Stimulated activated CD4-positive, alpha-beta T cell treated with anti-CD3 and anti-CD28 coated beads, Interleukin-15, amount 100 ng/mL, for 1 hour (primary cell): ENCODE data around the gene ARHGAP10.

Source experiments
- DNase-seq, 2 donors: peaks; one replicate each; pipeline ENCODE4 v3.0.0-alpha.2; 2020; ENCODE audit warnings: low read depth in 1 of 2, low spot score in 1 of 2

ARHGAP10 gene

DNA sequence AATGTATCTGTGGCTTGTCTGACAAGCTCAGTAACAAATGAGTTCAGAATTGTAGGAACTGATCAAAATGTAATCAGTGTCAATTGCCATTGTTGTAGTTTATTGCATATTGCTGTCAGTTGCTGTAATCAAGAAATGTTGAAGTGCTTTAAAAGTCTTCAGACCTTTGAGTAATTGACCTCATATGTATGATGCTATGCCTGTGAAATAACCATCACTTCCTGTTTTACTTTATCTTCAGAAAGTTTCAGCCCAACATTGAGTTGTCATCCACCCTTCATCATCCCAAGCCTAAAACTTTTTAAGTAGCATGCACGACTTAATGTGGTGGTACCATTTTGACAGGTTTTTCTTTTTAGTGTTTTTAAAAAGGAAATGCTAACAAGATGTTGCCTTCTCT is 212.4 kb downstream of the ARHGAP10 start:
- no peak for DNase-seq

- DNase-seq, result no peak
Measured at GRCh38 chr4:147944670-147945260, 212.9 kb downstream of the ARHGAP10 start.

- DNase-seq, result no peak
Measured at GRCh38 chr4:147948336-147948735, 216.4 kb downstream of the ARHGAP10 start.

- no peak for DNase-seq
Measured at GRCh38 chr4:147950261-147950660, 218.4 kb downstream of the ARHGAP10 start.

DNA sequence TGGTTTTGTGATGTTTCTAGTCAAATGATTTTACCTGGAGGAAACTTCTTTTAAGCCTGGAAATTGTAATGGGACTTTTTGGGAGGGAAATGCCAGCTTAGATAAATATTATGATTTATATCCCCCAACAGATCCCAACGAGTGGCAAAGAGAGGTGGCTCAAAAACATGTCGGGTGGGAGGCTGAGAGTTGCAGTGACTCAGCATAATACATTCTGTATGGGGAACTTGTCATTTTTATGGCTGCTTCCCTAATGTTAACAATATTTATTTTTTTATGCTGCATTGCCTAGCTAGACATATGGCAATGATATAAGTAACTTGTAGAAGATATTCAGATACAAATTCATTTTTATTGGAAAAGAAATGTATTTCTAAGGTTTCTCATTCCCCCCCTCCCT is 219.0 kb downstream of the ARHGAP10 start:
- DNase-seq, result no peak

- no peak for DNase-seq
Measured at GRCh38 chr4:147954850-147955249, 223.0 kb downstream of the ARHGAP10 start.

- no peak for DNase-seq
Measured at GRCh38 chr4:147955827-147956558, 224.1 kb downstream of the ARHGAP10 start.

- DNase-seq, result no peak
Measured at GRCh38 chr4:147957446-147957845, 225.6 kb downstream of the ARHGAP10 start.

GRCh38 chr4:147958057-147958456 is 226.2 kb downstream of the ARHGAP10 start:
- no peak for DNase-seq

DNA sequence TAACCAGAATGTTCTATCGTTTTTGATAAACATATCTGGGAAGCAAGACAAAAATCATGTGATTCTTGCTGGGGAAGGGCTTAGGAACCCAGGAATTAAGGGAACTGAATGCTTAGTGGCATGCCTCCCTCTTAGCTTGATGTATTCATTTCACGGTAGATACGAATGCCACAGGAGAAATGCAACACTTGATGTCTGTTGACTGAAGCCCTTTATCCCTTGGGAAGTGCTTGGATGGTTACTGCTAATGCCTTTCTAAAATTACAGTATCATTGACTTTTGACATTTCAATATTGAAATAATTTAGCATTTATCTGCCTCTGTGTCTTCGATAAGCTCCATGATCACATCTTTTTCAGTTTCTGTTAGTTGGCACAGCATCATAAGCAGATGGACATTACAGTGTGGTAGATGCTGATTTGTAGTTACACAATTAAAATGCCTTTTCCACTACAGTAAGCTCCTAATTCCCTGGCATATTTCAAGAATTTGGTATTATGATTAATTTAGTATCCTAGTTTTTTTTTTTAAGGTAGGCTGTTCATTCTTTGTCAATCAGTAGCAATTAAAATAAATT is 226.7 kb downstream of the ARHGAP10 start:
- no peak for DNase-seq

DNA sequence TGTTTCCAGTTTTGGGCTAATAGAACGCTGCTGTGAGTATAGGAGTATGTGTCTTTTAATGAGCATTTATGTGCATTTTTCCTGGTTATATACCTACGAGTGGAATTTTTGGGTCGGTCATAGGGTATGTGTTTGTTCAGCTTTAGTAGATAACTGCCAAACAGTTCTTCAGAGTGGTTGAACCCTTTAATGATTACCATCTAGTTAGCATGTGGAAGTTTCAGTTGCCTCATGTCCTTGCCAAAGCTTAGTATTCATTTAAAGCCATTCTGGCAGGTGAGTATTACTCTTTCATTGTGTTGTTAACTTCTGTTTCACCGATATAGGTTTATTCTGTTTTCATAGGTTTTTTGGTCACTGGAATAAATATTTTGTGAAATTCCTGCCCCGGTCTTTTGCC is 229.1 kb downstream of the ARHGAP10 start:
- DNase-seq, result no peak

GRCh38 chr4:147963839-147964238 is 232.0 kb downstream of the ARHGAP10 start:
- DNase-seq, result no peak

DNA sequence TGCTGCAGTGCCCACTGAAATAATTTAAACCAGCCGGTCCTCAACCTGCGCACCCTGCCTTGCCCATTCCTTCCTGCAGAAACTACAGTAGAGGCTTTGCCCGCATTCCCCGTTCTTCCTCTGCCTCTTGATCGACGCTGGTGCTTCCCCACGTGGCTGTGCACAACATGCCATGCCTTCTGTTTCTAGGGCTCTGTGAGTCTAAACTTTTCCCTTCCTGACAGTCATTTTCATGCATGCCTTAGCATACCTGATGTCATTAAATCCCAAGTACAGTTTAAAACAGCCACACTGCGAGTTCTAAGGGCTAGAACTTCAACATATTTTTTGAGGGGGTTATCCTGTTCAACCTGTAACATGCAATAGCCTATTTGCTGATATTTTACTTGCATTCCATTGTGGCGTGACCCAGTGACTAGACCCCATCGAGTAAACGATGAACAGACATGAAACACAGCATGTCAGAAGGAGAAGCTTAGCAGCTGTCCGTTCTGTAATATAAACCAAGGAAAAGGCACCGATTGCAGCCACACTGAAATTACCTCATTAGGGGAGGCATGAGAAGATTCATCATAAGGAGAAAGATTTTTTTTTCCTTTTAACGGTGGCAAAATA is 232.5 kb downstream of the ARHGAP10 start:
- DNase-seq, result no peak

GRCh38 chr4:147965056-147965455 is 233.2 kb downstream of the ARHGAP10 start:
- DNase-seq, result no peak

DNA sequence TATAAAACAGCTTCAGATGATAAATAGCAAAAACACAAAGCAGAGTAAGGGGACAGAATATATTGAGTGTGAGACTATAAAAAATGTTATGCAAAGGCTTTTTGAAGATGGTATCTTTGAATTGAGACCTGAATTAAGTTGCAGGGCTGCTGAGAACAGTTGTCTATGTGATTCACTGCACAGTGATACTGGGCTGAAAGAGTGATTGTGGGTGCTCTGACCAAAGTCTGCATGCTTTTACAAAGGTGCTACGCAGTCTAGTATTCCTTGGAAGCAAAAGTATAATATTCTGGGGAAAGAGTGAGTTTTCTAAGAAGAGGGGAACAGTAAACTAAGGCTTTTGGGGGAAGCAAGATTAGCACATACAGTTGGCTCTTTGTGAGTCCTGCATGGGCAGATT is 234.0 kb downstream of the ARHGAP10 start:
- DNase-seq, result no peak

- no peak for DNase-seq
Measured at GRCh38 chr4:147968641-147969040, 236.8 kb downstream of the ARHGAP10 start.

DNA sequence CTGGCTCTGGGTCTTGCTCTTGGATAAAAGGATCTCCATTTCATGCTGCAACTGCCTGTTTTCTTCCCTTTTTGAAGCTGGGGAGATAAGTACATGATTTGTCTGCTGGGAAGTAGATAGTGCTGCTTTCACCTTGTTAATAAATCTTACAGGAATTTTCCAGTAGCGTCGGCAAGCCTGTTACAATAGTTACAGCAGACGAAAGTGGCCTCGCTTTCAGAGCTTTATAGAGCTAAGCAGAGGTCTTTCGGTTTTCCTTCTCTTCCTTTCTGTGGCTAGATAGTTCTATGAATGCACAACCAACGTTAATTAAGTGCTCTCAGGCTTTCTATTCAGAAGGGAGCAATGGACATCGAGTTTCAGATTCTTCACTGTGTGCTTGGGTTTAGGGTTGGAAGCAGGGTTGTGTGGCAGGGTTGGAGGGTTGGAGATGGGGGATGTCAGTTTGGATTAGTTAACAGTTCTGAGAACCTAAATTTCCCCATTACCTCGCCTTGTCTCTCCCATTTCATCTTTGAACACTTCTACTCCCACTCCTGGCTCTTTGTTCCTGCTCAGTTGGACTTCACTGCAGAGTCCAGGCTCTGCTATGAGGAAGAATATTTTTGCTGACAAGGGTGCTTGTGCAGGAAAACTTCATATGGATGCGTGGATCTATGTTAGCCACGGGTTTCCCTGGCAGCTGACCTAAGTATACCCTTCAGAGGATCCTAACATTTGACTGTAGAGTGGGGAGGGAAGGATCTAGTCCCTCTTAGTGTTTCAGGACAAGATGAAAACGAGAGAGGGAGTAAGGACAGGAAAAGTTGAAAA is 237.9 kb downstream of the ARHGAP10 start:
- DNase-seq, result no peak

DNA sequence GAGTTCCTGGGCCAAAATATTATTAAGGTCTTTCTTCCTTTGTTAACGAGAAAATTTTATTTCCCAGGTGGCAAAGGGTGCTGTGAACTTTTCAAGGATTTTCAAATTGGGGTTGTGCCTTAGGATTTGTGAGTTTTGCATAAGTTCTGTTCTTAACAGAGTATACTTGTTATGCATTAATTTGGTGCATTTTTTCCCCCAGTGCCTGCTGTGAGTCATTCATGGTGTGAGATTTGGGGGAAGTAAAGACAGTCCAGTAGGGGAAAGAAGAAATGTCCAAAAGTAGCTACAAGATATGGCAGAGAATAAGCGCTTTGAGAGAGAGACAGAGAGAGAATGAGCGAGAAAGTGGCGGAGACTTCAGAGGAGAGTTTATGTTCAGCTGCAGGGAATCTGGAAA is 239.2 kb downstream of the ARHGAP10 start:
- DNase-seq, result no peak

GRCh38 chr4:147975325-147975724 is 243.4 kb downstream of the ARHGAP10 start:
- DNase-seq, result no peak

DNA sequence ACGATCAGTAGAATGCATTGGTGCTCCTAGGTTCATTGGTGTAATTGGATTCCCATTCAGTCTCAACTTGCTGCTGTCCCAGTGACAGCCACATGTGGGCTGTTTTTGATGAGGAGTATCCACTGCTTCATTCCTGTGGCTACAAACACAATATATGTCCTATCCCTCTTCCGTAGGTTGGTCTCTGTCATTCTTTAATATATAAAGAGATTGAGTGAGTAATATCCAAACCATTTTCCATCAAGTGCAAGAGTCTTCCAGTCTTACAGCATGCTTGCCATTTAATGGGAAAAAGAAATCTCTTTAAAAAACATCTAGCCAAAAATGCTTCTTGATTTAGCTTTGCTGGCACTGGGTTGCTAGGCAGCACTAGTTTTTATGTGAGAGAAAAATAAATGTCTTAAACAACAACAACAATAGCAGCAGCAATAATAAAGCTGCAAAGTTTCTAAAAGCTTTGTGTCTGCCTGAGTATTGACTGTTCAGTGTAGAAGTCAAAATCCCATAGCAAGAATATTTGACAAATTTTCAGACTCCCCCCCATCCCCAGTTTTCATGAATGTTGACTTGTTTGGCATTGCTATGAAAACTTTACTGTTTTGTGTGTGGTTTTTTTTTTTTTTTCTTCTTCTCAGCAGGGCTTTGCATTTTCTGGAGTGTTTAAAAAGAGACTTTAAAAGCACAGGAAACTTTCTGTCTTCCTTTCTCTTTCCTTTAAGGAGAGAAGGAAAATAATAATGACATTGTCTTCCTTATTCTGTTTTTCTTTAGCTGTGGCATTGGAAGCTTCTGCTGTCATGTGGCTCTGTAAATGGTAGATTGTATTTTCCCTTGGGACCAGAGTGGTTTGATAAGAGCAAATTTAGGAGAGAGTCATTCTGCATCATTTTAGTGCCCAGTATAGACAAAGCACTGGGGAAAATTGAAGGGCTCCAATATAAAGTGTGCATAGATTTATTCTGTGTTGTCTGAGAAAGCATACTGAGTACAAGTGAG is 244.3 kb downstream of the ARHGAP10 start:
- no peak for DNase-seq
